CD4-positive, alpha-beta T cell treated with Interleukin-15 for 1 hour (primary cell): ENCODE measurements around the gene LLGL1.
"Not testable (repeated sequence)": the region's sequence is repeated elsewhere in the genome, so short reads cannot be mapped to it uniquely, and the experiment has no call there.

Experiments
- DNase-seq: peaks from one replicate; pipeline ENCODE4 v3.0.0-alpha.2; 2020

Gene LLGL1

GRCh38 chr17:18194804-18195203, 30.6 kb upstream of the LLGL1 start:
- DNase-seq: no peak

GRCh38 chr17:18195246-18195645, 30.2 kb upstream of the LLGL1 start:
- no peak for DNase-seq

GRCh38 chr17:18197535-18198194, 27.8 kb upstream of the LLGL1 start:
- DNase-seq: no peak

- DNase-seq: no peak
Observed at GRCh38 chr17:18198530-18198929, 26.9 kb upstream of the LLGL1 start.

GRCh38 chr17:18201108-18201507, 24.3 kb upstream of the LLGL1 start:
- no peak for DNase-seq

GRCh38 chr17:18203308-18203707, 22.1 kb upstream of the LLGL1 start:
- DNase-seq: no peak

- no peak for DNase-seq
Observed at GRCh38 chr17:18205861-18206260, 19.6 kb upstream of the LLGL1 start.

GRCh38 chr17:18206962-18207361, 18.5 kb upstream of the LLGL1 start:
- DNase-seq: no peak

GRCh38 chr17:18208092-18208491, 17.3 kb upstream of the LLGL1 start:
- no peak for DNase-seq

GRCh38 chr17:18213666-18214270, 11.7 kb upstream of the LLGL1 start:
- no peak for DNase-seq

GRCh38 chr17:18216906-18217305, 8.5 kb upstream of the LLGL1 start:
- DNase-seq: not testable (repeated sequence)

GRCh38 chr17:18217412-18218015, 7.9 kb upstream of the LLGL1 start:
- peak; percentile 72 for DNase-seq

- DNase-seq: no peak
Observed at GRCh38 chr17:18218756-18219415, 6.5 kb upstream of the LLGL1 start.

- no peak for DNase-seq
Observed at GRCh38 chr17:18224053-18224386, 1.4 kb upstream of the LLGL1 start.

GRCh38 chr17:18224387-18225120, 881 bp upstream of the LLGL1 start:
- no peak for DNase-seq

GRCh38 chr17:18225642-18226283, 328 bp downstream of the LLGL1 start:
- no peak for DNase-seq

GRCh38 chr17:18226284-18226945, 980 bp downstream of the LLGL1 start:
- DNase-seq: no peak

- no peak for DNase-seq
Observed at GRCh38 chr17:18227635-18228034, 2.2 kb downstream of the LLGL1 start.

- no peak for DNase-seq
Observed at GRCh38 chr17:18228176-18228682, 2.8 kb downstream of the LLGL1 start.

- DNase-seq: no peak
Observed at GRCh38 chr17:18229254-18229653, 3.8 kb downstream of the LLGL1 start.

GRCh38 chr17:18229771-18230170, 4.3 kb downstream of the LLGL1 start:
- DNase-seq: no peak
